ENCODE data around the gene UFD1. TPM values are rescaled to one million over a fixed set of nuclear protein-coding genes. Genes with fewer than 3 reads are reported as not detected.

UFD1 gene
- total and polyA plus RNA-seq, 9 of the 15 experiments (the other 6 are each of a cell fraction or from before 2014, with no cell fraction given), result 238 to 645 (median 363) TPM

DNA sequence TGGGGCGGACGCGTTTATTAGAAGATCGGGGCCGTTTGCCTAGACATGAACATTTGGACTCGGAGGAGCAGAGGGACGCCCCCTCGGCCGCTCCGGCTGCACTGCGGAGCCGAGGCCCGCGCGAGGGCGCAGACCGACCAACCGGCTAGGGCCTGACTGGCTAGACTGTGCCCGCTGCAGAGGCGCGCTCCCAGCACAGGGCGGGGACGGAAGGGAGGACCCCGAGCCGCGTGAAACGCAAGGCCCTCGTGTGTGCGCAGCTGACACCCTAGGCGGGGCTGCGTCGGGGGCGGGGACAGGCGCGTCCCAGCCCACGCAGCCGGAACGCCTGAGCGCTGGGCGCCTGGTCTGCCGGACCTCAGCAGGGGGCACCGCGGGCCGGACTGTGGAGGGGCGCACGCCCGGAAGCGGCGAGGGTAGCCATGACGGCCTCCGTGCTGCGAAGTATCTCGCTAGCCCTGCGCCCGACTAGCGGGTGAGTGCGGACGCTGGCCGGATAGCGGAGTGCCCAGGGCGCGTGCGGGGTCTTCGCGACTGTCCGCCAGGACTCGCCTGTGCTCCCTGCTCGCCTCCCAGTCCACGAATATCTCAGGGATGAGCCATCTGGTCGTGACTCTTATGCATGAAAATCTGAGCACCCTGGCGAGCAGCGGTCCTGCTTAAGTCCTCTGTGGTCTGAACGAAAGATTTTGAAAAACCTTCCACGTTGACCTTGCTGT lies 46.7 kb downstream of the UFD1 start, which contains the start of gene MRPL40:
Gene MRPL40 (plus strand): TSS at position 413 of the 719 bp plus-strand sequence. CDS start 10 bp downstream, at position 423.
- no peaks in the 10 kb centered on the region for H3K9me3 ChIP-seq (replicated peaks; ENCODE audit: control insufficient read depth, insufficient read depth, low read depth, low read length)
- peaks cover 18% of the 10 kb centered on the region for H4K20me1 ChIP-seq (replicated peaks; ENCODE audit: control insufficient read depth, insufficient read depth, low read length)
- H3K4me3 ChIP-seq, result peak within 1 kb of the TSS; percentile 68
- peak within 1 kb of the TSS; percentile 87 for H3K27ac ChIP-seq (ENCODE audit: extremely low read depth, low read depth, low read length)
- H3K4me2 ChIP-seq (ENCODE audit: insufficient read depth, low read length), result peak within 1 kb of the TSS; percentile 100
- ChIA-PET CTCF (ENCODE audit: low intra/inter-chr PET ratio) (interaction anchor here (1.7 kb wide), 1 partner anchor 47 kb away, joined by 5 read pairs; the partner anchor contains the start of genes CDC45 and UFD1), POLR2A (interaction anchor here (0.6 to 11.9 kb wide), 35 partner anchors 9 to 1376 kb away, joined by 3 to 284 read pairs (median 4); partner anchors contain the start of genes C22orf39, CDC45, SLC25A1 and UFD1)
- H3K9ac ChIP-seq (ENCODE audit: insufficient read depth in 1 of 2, low read depth in 2 of 2, low read length in 2 of 2), result peak within 1 kb of the TSS; percentile 95 to 97
- DNase-seq (ENCODE audit: extremely low read depth in 1 of 4, low spot score in 3 of 4) (peak; percentile 100), ATAC-seq (peak; percentile 92), FAIRE-seq (peak; percentile 81)
- BruUV-seq (replicated peaks), result no TSS peak
- H3K9me1 ChIP-seq (ENCODE audit: control insufficient read depth, insufficient read depth, low read length), result no peaks in the 10 kb centered on the region
- H3K36me3 ChIP-seq (ENCODE audit: control insufficient read depth, insufficient read depth, low read length), result peaks cover 59% of the 10 kb centered on the region
- peak within 1 kb of the TSS; percentile 99 for H2AFZ ChIP-seq (ENCODE audit: low read depth, low read length)
- WGBS (ENCODE audit: insufficient coverage, low coverage, missing lambda C conversion rate), result under 1% methylated on average over 74 of the region's 74 CpGs
- H3K27me3 ChIP-seq (ENCODE audit: control insufficient read depth in 2 of 2, insufficient read depth in 2 of 2, low read length in 2 of 2), result no peaks in the 10 kb centered on the region
- in situ Hi-C loops (cut with MboI), result no loop called here
- peaks cover 17 to 39% of the 10 kb centered on the region in 2 experiments for H3K4me1 ChIP-seq (replicated peaks in 1 of 2; ENCODE audit: control insufficient read depth in 2 of 2, insufficient read depth in 2 of 2, low read length in 2 of 2)
- intact Hi-C loops (cut with micrococcal nuclease), result loop anchor here (1.0 to 5.0 kb wide), 5 partner anchors 15 to 310 kb away; partner anchors contain the start of genes C22orf39, CDC45, DGCR2 and SLC25A1
- peaks cover 66% of the 10 kb centered on the region for H3K79me2 ChIP-seq (ENCODE audit: control insufficient read depth, insufficient read depth, low read length)
- TF ChIP-seq SRSF7 (optimal IDR thresholded peaks at IDR 0.05; ENCODE audit: low read depth, low read length) (peak; percentile 99), WHSC1 (IDR thresholded peaks at IDR 0.05; ENCODE audit: low read length) (peak; percentile 91), ZNF384 (IDR thresholded peaks at IDR 0.05; ENCODE audit: low read depth, low read length) (peak; percentile 93), CBX2 (IDR thresholded peaks at IDR 0.05; ENCODE audit: insufficient read depth, low read length, poor library complexity, severe bottlenecking) (no peak), BDP1 (IDR thresholded peaks at IDR 0.05; ENCODE audit: insufficient read depth, insufficient read length) (no peak), PPARD (CRISPR knock-in tag; IDR thresholded peaks at IDR 0.05) (no peak), ZNF140 (CRISPR knock-in tag; IDR thresholded peaks at IDR 0.05) (no peak), ASH1L (IDR thresholded peaks at IDR 0.05; ENCODE audit: borderline replicate concordance, low read depth, partially characterized antibody) (no peak), GABPB2 (CRISPR knock-in tag; conservative IDR thresholded peaks at IDR 0.05) (peak; percentile 95), NR3C1 (CRISPR knock-in tag; IDR thresholded peaks at IDR 0.05) (no peak), ZNF76 (CRISPR knock-in tag; IDR thresholded peaks at IDR 0.05; ENCODE audit: borderline replicate concordance) (peak; percentile 97; the same call in 1 of the 2 replicates), MCM2 (IDR thresholded peaks at IDR 0.05; ENCODE audit: low read depth) (no peak)
- TF ChIP-seq, protein P1, sequence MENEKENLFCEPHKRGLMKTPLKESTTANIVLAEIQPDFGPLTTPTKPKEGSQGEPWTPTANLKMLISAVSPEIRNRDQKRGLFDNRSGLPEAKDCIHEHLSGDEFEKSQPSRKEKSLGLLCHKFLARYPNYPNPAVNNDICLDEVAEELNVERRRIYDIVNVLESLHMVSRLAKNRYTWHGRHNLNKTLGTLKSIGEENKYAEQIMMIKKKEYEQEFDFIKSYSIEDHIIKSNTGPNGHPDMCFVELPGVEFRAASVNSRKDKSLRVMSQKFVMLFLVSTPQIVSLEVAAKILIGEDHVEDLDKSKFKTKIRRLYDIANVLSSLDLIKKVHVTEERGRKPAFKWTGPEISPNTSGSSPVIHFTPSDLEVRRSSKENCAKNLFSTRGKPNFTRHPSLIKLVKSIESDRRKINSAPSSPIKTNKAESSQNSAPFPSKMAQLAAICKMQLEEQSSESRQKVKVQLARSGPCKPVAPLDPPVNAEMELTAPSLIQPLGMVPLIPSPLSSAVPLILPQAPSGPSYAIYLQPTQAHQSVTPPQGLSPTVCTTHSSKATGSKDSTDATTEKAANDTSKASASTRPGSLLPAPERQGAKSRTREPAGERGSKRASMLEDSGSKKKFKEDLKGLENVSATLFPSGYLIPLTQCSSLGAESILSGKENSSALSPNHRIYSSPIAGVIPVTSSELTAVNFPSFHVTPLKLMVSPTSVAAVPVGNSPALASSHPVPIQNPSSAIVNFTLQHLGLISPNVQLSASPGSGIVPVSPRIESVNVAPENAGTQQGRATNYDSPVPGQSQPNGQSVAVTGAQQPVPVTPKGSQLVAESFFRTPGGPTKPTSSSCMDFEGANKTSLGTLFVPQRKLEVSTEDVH (IDR thresholded peaks at IDR 0.05; ENCODE audit: low read depth, partially characterized antibody), result no peak
- TF ChIP-seq, protein P2, sequence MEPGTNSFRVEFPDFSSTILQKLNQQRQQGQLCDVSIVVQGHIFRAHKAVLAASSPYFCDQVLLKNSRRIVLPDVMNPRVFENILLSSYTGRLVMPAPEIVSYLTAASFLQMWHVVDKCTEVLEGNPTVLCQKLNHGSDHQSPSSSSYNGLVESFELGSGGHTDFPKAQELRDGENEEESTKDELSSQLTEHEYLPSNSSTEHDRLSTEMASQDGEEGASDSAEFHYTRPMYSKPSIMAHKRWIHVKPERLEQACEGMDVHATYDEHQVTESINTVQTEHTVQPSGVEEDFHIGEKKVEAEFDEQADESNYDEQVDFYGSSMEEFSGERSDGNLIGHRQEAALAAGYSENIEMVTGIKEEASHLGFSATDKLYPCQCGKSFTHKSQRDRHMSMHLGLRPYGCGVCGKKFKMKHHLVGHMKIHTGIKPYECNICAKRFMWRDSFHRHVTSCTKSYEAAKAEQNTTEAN (CRISPR knock-in tag; IDR thresholded peaks at IDR 0.05), result no peak
- TF ChIP-seq, protein P3, sequence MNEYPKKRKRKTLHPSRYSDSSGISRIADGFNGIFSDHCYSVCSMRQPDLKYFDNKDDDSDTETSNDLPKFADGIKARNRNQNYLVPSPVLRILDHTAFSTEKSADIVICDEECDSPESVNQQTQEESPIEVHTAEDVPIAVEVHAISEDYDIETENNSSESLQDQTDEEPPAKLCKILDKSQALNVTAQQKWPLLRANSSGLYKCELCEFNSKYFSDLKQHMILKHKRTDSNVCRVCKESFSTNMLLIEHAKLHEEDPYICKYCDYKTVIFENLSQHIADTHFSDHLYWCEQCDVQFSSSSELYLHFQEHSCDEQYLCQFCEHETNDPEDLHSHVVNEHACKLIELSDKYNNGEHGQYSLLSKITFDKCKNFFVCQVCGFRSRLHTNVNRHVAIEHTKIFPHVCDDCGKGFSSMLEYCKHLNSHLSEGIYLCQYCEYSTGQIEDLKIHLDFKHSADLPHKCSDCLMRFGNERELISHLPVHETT (CRISPR knock-in tag; conservative IDR thresholded peaks at IDR 0.05 in 1 of 2, IDR thresholded peaks at IDR 0.05 in 1 of 2), result no peak
